HL-60 (cell line): Measurements from ENCODE around the gene BPHL.

Experiments
- DNase-seq, 2 experiments: peaks; one replicate each; pipeline ENCODE4 v3.0.0-alpha.2; 2010 to 2020; ENCODE audit warnings: low read depth in 1 of 2, low spot score in 1 of 2
- H3K27ac ChIP-seq: fragments of 250-450 bp; sonication (Bioruptor Pico); replicated peaks from 2 replicates; pipeline ENCODE4 v1.5.1; 2020; ENCODE audit warnings: mild to moderate bottlenecking, moderate library complexity
- H3K27me3 ChIP-seq: fragments of 250-450 bp; sonication (Bioruptor Pico); 2 replicates; pipeline ENCODE4 v1.5.1; 2021; ENCODE audit warnings: mild to moderate bottlenecking, moderate library complexity; ENCODE audit not compliant: insufficient read depth, poor library complexity, severe bottlenecking
- H3K4me3 ChIP-seq: replicated peaks from 2 replicates; pipeline ENCODE4 v1.5.1; 2011; ENCODE audit warnings: mild to moderate bottlenecking, control low read depth, low read length; ENCODE audit not compliant: insufficient read depth
- CTCF ChIP-seq: IDR thresholded peaks from one replicate; pipeline ENCODE4 v1.5.1; 2011; ENCODE audit warnings: low read length, control low read depth, inconsistent platforms; ENCODE audit not compliant: insufficient read depth
- GABPA ChIP-seq: IDR thresholded peaks from 2 replicates; pipeline ENCODE4 v1.6.1; 2012; ENCODE audit warnings: low read depth
- POLR2AphosphoS5 ChIP-seq: IDR thresholded peaks from 2 replicates; pipeline ENCODE4 v1.6.1; 2012; ENCODE audit warnings: low read depth
- REST ChIP-seq: IDR thresholded peaks from 2 replicates; pipeline ENCODE4 v1.6.1; 2012; ENCODE audit warnings: low read depth; ENCODE audit not compliant: insufficient replicate concordance
- SPI1 ChIP-seq: IDR thresholded peaks from 2 replicates; pipeline ENCODE4 v1.6.1; 2012; ENCODE audit warnings: low read depth, mild to moderate bottlenecking, borderline replicate concordance

The BPHL gene

GRCh38 chr6:3200682-3201081 is 82.2 kb downstream of the BPHL start:
- no peak overlapping the region for H3K4me3 ChIP-seq
- no peak for TF ChIP-seq SPI1
- TF ChIP-seq REST: no peak
- no peak for TF ChIP-seq CTCF
- no peak for TF ChIP-seq POLR2AphosphoS5
- TF ChIP-seq GABPA: no peak
- no peak for DNase-seq

GRCh38 chr6:3201388-3201787 is 82.9 kb downstream of the BPHL start:
- no peak for DNase-seq
- Histone ChIP-seq H3K4me3 (no peak overlapping the region), H3K27ac (no peak overlapping the region), H3K27me3 (no peaks in the 10 kb centered on the region)
- TF ChIP-seq GABPA (no peak), CTCF (no peak), REST (no peak), POLR2AphosphoS5 (no peak), SPI1 (no peak)

More at GRCh38 chr6:3200682-3201081, 82.2 kb downstream of the BPHL start:
- Histone ChIP-seq H3K27me3 (no peaks in the 10 kb centered on the region), H3K27ac (no peak overlapping the region)
